PC-3 (cell line): ENCODE measurements around the gene NATD1. TPM values are rescaled to one million over a fixed set of nuclear protein-coding genes. Genes with fewer than 3 reads are reported as not detected.
"Not testable (repeated sequence)": the region's sequence is repeated elsewhere in the genome, so short reads cannot be mapped to it uniquely, and the experiment has no call there.

Experiments
- ATAC-seq: fragments of 200-7000 bp; cut with Tn5 transposase; 2 replicates; pipeline ENCODE4 v1.9.1; 2020; ENCODE audit warnings: mild to moderate bottlenecking, moderate library complexity
- BruUV-seq: library from RNA; stranded (reverse); fragments of 400-500 nt; replicated peaks from 2 replicates; lab custom pipeline; 2021; lab: Mats Ljungman, UMichigan
- CTCF ChIA-PET: fragments of 300-600 bp; sonication (Branson Sonifier 250); formaldehyde crosslinking; loops from one replicate; lab custom pipeline; 2022; ENCODE audit warnings: antibody characterized with exemption; lab: Charles Lee
- POLR2A ChIA-PET: fragments of 300-600 bp; sonication (Branson Sonifier 250); formaldehyde crosslinking; loops from one replicate; lab custom pipeline; 2022; ENCODE audit warnings: antibody characterized with exemption; ENCODE audit not compliant: unreplicated experiment; lab: Charles Lee
- DNase-seq: peaks from one replicate; pipeline ENCODE4 v3.0.0-alpha.2; 2015
- H2AFZ ChIP-seq: fragments of 300-600 bp; sonication (generic); 2 replicates; pipeline ENCODE4 v1.6.0; 2016; ENCODE audit warnings: antibody characterized with exemption, low read length
- H3F3A ChIP-seq: fragments of 300-600 bp; sonication (generic); one replicate; pipeline ENCODE4 v1.6.0; 2017; ENCODE audit warnings: antibody characterized with exemption, low read length, control low read depth, mild to moderate bottlenecking; ENCODE audit not compliant: unreplicated experiment
- H3K27ac ChIP-seq: fragments of 300-600 bp; sonication (generic); 2 replicates; pipeline ENCODE4 v1.5.1; 2016; ENCODE audit warnings: mild to moderate bottlenecking, low read length
- H3K27me3 ChIP-seq: fragments of 300-600 bp; sonication (generic); 2 replicates; pipeline ENCODE4 v1.6.1; 2016; ENCODE audit warnings: low read length, mixed read lengths
- H3K36me3 ChIP-seq: fragments of 300-600 bp; sonication (generic); 2 replicates; pipeline ENCODE4 v1.6.1; 2016; ENCODE audit warnings: low read depth, mixed run types, low read length, mixed read lengths
- H3K4me1 ChIP-seq: fragments of 300-600 bp; sonication (generic); 2 replicates; pipeline ENCODE4 v1.5.1; 2016; ENCODE audit warnings: low read length; ENCODE audit not compliant: insufficient read depth
- H3K4me2 ChIP-seq: fragments of 300-600 bp; sonication (generic); 2 replicates; pipeline ENCODE4 v1.6.0; 2016; ENCODE audit warnings: low read length
- H3K4me3 ChIP-seq: fragments of 300-600 bp; sonication (generic); 2 replicates; pipeline ENCODE4 v1.5.1; 2016; ENCODE audit warnings: mild to moderate bottlenecking, low read length, mixed read lengths
- H3K79me2 ChIP-seq: fragments of 300-600 bp; sonication (generic); 2 replicates; pipeline ENCODE4 v1.6.1; 2017; ENCODE audit warnings: low read length, mixed read lengths
- H3K9ac ChIP-seq: fragments of 300-600 bp; sonication (generic); 2 replicates; pipeline ENCODE4 v1.6.0; 2016; ENCODE audit warnings: mild to moderate bottlenecking, low read length
- H3K9me2 ChIP-seq: fragments of 300-600 bp; sonication (generic); replicated peaks from 2 replicates; pipeline ENCODE4 v1.6.1; 2016; ENCODE audit warnings: mixed run types, low read length, mixed read lengths
- H3K9me3 ChIP-seq: fragments of 300-600 bp; sonication (generic); 2 replicates; pipeline ENCODE4 v1.6.1; 2016; ENCODE audit warnings: low read length, mixed read lengths
- H4K20me1 ChIP-seq: fragments of 300-600 bp; sonication (generic); 2 replicates; pipeline ENCODE4 v1.6.1; 2016; ENCODE audit warnings: low read length, mixed read lengths
- CTCF ChIP-seq: fragments of 300-600 bp; sonication (generic); conservative IDR thresholded peaks from 2 replicates; pipeline ENCODE4 v1.5.1; 2017; ENCODE audit warnings: antibody characterized with exemption, low read depth, mild to moderate bottlenecking, low read length
- EZH2 ChIP-seq: fragments of 300-600 bp; sonication (generic); IDR thresholded peaks from one replicate; pipeline ENCODE4 v1.6.1; 2017; ENCODE audit warnings: antibody characterized with exemption, mild to moderate bottlenecking, low read length; ENCODE audit not compliant: unreplicated experiment
- EZH2phosphoT487 ChIP-seq: fragments of 300-600 bp; sonication (generic); IDR thresholded peaks from 2 replicates; pipeline ENCODE4 v1.6.1; 2018; ENCODE audit warnings: mild to moderate bottlenecking, antibody characterized with exemption, low read length, borderline replicate concordance
- intact Hi-C: fragments of 100-400 bp; cut with micrococcal nuclease; formaldehyde crosslinking; loops from 2 replicates; pipeline ENCODE4 v1.9.0; 2023
- total RNA-seq: library from RNA; depleted of rRNA; stranded (reverse); fragments of >200 nt; gene quantifications from 2 replicates; pipeline ENCODE4 v1.2.3, GENCODE V29; 2014

The NATD1 gene
- total RNA-seq, 1 experiment from 2014 or later = 0.73 TPM

- Histone ChIP-seq H3K4me2 (no peak overlapping the region), H3K4me3 (no peak overlapping the region), H3F3A (no peaks in the 10 kb centered on the region), H3K9ac (no peak overlapping the region), H3K4me1 (peaks cover 4% of the 10 kb centered on the region; the same call in 1 of the 2 replicates), H2AFZ (no peak overlapping the region), H3K9me2 (no peaks in the 10 kb centered on the region), H3K27me3 (no peaks in the 10 kb centered on the region), H4K20me1 (peaks cover 21% of the 10 kb centered on the region), H3K9me3 (no peaks in the 10 kb centered on the region), H3K27ac (no peak overlapping the region), H3K36me3 (peaks cover 26% of the 10 kb centered on the region), H3K79me2 (peaks cover 26% of the 10 kb centered on the region)
- DNase-seq (no peak), ATAC-seq (no peak)
- no peak for TF ChIP-seq CTCF
- no peak for TF ChIP-seq EZH2
- no peak for TF ChIP-seq EZH2phosphoT487
- intact Hi-C loops = no loop called here
- POLR2A ChIA-PET = no interaction called here
- CTCF ChIA-PET = interaction anchor here (0.5 kb wide), 1 partner anchor 9 kb away, joined by 9 read pairs; no protein-coding TSS in a partner anchor
- no TSS peak for BruUV-seq
Measured at GRCh38 chr17:21194703-21195102, 58.5 kb downstream of the NATD1 start.

- ChIA-PET POLR2A (no interaction called here), CTCF (interaction anchor here (0.6 kb wide), 1 partner anchor 245 kb away, joined by 3 read pairs; no protein-coding TSS in a partner anchor)
- H3K9ac ChIP-seq = no peak overlapping the region
- no peak overlapping the region for H3K4me3 ChIP-seq
- intact Hi-C loops = no loop called here
- no peaks in the 10 kb centered on the region for H3K9me2 ChIP-seq
- DNase-seq = no peak
- peaks cover 21% of the 10 kb centered on the region for H3K79me2 ChIP-seq
- peaks cover 17% of the 10 kb centered on the region for H4K20me1 ChIP-seq
- no peaks in the 10 kb centered on the region for H3K27me3 ChIP-seq
- no peak overlapping the region for H2AFZ ChIP-seq
- TF ChIP-seq EZH2 (no peak), CTCF (no peak), EZH2phosphoT487 (no peak)
- no peak overlapping the region for H3K4me2 ChIP-seq
- H3K4me1 ChIP-seq = no peaks in the 10 kb centered on the region
- no peaks in the 10 kb centered on the region for H3K9me3 ChIP-seq
- ATAC-seq = no peak
- H3K27ac ChIP-seq = no peak overlapping the region
- BruUV-seq = no TSS peak
- peaks cover 26% of the 10 kb centered on the region for H3K36me3 ChIP-seq
- H3F3A ChIP-seq = no peaks in the 10 kb centered on the region
Measured at GRCh38 chr17:21194226-21194625, 59.0 kb downstream of the NATD1 start.

- Histone ChIP-seq H2AFZ (no peak overlapping the region), H3K4me1 (no peaks in the 10 kb centered on the region), H3K4me2 (no peak overlapping the region), H3K9ac (no peak overlapping the region), H3K9me3 (no peaks in the 10 kb centered on the region), H3K27me3 (no peaks in the 10 kb centered on the region), H4K20me1 (peaks cover 8% of the 10 kb centered on the region), H3K36me3 (peaks cover 18% of the 10 kb centered on the region), H3K4me3 (no peak overlapping the region), H3K9me2 (no peaks in the 10 kb centered on the region), H3K27ac (no peak overlapping the region), H3K79me2 (peaks cover 9% of the 10 kb centered on the region), H3F3A (no peaks in the 10 kb centered on the region)
- BruUV-seq = no TSS peak
- ATAC-seq (no peak), DNase-seq (no peak)
- intact Hi-C loops = no loop called here
- ChIA-PET CTCF (no interaction called here), POLR2A (no interaction called here)
- TF ChIP-seq CTCF (no peak), EZH2 (no peak), EZH2phosphoT487 (no peak)
Measured at GRCh38 chr17:21193031-21193430, 60.2 kb downstream of the NATD1 start.

- CTCF ChIA-PET, H3K9me3 ChIP-seq: not testable (repeated sequence)
Measured at GRCh38 chr17:21192414-21192813, 60.8 kb downstream of the NATD1 start.

More at GRCh38 chr17:21192414-21192813, 60.8 kb downstream of the NATD1 start:
- H4K20me1 ChIP-seq, H3K4me1 ChIP-seq, H3K79me2 ChIP-seq, H3K27ac ChIP-seq, H3K9ac ChIP-seq, BruUV-seq, H3F3A ChIP-seq, H3K27me3 ChIP-seq, H3K4me3 ChIP-seq, ATAC-seq, intact Hi-C loops, H2AFZ ChIP-seq, H3K4me2 ChIP-seq, DNase-seq, H3K9me2 ChIP-seq: not testable (repeated sequence)
- H3K36me3 ChIP-seq = peaks cover 12% of the 10 kb centered on the region
- POLR2A ChIA-PET = interaction anchor here (0.6 kb wide), 1 partner anchor 23 kb away, joined by 8 read pairs; no protein-coding TSS in a partner anchor
